Brain microvascular endothelial cell (primary cell): ENCODE data around the gene UBE2L6.

Source experiments
- DNase-seq: peaks from one replicate; pipeline ENCODE4 v3.0.0-alpha.2; 2020
- H3K27ac ChIP-seq: fragments of 250-450 bp; sonication (Bioruptor Pico); 2 replicates; pipeline ENCODE4 v1.5.1; 2020; ENCODE audit warnings: mild to moderate bottlenecking, moderate library complexity
- H3K27me3 ChIP-seq: fragments of 250-450 bp; sonication (Bioruptor Pico); replicated peaks from 2 replicates; pipeline ENCODE4 v1.5.1; 2020; ENCODE audit warnings: mild to moderate bottlenecking
- H3K36me3 ChIP-seq: fragments of 250-450 bp; sonication (Bioruptor Pico); replicated peaks from 2 replicates; pipeline ENCODE4 v1.5.1; 2020; ENCODE audit warnings: mild to moderate bottlenecking
- H3K4me3 ChIP-seq: 2 replicates; pipeline ENCODE4 v1.5.1; 2011; ENCODE audit warnings: low read depth, mild to moderate bottlenecking, control low read depth, low read length, moderate library complexity
- in situ Hi-C: cut with HindIII; loops from 2 replicates; pipeline ENCODE4 v1.10.0; 2017; ENCODE audit warnings: low sequenced_read_pairs, low pct_ligation_motif_present
- TF ChIP-seq, protein P1 (sequence below): IDR thresholded peaks from 2 replicates; pipeline ENCODE4 v1.5.1; 2011; ENCODE audit warnings: low read depth, mild to moderate bottlenecking, moderate library complexity, low read length, control low read depth, inconsistent platforms; ENCODE audit errors: missing control alignments

Gene UBE2L6

DNA sequence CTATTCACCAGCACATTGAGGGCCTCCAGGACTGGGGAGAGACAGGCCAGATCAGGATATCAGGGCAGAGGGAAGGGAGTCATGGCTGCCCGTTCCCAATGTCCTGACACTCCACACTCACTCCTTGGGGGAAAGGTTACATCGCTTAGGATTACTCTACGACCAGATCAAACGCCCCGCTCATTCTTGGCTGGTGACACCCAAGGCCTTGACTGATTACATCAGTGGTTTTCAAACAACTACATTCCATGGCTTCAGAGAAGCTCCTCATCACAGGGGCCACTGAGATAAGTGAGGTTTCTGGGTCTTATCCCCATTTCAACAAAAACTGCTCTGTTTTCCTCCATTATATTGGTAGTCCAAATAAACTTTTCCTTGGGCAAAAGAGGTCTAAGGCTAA lies 15.0 kb downstream of the UBE2L6 start:
- Histone ChIP-seq H3K27me3 (no peaks in the 10 kb centered on the region), H3K27ac (no peak overlapping the region), H3K36me3 (no peaks in the 10 kb centered on the region), H3K4me3 (no peak overlapping the region)
- TF ChIP-seq, protein P1, sequence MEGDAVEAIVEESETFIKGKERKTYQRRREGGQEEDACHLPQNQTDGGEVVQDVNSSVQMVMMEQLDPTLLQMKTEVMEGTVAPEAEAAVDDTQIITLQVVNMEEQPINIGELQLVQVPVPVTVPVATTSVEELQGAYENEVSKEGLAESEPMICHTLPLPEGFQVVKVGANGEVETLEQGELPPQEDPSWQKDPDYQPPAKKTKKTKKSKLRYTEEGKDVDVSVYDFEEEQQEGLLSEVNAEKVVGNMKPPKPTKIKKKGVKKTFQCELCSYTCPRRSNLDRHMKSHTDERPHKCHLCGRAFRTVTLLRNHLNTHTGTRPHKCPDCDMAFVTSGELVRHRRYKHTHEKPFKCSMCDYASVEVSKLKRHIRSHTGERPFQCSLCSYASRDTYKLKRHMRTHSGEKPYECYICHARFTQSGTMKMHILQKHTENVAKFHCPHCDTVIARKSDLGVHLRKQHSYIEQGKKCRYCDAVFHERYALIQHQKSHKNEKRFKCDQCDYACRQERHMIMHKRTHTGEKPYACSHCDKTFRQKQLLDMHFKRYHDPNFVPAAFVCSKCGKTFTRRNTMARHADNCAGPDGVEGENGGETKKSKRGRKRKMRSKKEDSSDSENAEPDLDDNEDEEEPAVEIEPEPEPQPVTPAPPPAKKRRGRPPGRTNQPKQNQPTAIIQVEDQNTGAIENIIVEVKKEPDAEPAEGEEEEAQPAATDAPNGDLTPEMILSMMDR = no peak
- in situ Hi-C loops = no loop called here
- no peak for DNase-seq

DNA sequence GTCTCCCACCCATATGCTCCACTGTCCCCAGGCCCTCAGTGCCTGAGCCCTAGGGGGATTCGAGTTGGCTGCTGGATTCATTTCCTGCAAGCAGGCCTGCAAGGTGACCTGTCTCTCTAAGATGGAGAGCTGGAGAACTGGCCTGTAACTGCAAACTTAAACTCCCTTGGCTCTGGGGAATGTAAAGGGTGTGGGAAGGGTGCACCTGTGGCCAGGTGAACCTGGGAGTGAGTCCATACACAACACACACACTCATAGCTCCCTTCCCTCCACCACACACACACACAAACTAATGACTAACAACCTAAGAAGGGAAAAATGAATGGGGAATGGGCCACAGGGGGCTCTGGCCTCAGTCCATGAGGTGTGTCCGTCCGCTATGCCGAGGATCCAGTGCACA lies 15.5 kb downstream of the UBE2L6 start:
- Histone ChIP-seq H3K27me3 (no peaks in the 10 kb centered on the region), H3K27ac (no peak overlapping the region), H3K36me3 (no peaks in the 10 kb centered on the region), H3K4me3 (no peak overlapping the region)
- DNase-seq = no peak
- TF ChIP-seq, protein P1 = no peak
- in situ Hi-C loops = no loop called here

DNA sequence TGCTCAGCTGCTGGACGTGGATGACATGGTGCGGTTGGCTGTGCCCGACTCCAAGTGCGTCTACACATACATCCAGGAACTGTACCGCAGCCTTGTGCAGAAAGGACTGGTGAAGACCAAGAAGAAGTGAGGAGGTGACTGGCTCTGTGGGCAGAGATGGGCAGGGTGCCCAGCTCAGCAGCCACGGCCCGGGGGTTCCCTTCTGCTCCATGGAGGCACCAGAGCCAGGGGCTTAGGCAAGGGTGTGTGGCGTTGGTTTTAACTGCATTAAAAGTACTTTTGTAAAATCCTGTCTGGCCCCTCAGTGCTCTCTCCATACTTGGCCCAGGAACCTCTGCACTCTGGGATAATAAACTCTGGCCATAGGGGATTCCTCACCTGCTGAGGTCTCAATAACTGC lies 17.5 kb downstream of the UBE2L6 start:
- H3K27ac ChIP-seq = no peak overlapping the region
- DNase-seq = no peak
- H3K36me3 ChIP-seq = no peaks in the 10 kb centered on the region
- H3K4me3 ChIP-seq = no peak overlapping the region
- H3K27me3 ChIP-seq = no peaks in the 10 kb centered on the region
- TF ChIP-seq, protein P1 = no peak
- in situ Hi-C loops = no loop called here

DNA sequence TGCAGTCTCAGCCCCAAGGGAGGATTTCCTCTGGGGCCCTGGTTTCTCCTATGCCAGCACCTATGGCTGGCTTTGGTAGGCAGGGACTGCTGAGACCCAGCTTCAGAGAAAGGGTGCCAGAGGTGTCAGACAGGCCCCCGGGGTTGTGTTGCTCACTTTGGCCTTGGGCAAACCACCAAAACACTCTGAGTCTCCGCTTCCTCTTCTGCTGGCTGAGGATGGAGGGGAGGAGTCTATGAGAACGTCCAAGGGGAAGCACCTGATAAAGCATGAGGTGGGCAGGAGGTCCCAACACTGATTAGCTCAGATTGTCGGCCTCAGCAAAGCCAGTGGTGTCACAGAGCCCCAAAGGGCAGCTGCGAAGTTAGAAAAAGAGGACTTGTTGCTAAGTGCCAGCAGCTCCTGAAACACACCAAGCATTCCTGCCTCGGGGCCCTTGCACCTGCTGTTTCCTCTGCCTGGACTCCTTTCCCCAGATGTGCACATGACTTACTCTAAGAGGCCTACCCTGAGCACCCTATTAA lies 19.6 kb downstream of the UBE2L6 start:
- TF ChIP-seq, protein P1 = no peak

DNA sequence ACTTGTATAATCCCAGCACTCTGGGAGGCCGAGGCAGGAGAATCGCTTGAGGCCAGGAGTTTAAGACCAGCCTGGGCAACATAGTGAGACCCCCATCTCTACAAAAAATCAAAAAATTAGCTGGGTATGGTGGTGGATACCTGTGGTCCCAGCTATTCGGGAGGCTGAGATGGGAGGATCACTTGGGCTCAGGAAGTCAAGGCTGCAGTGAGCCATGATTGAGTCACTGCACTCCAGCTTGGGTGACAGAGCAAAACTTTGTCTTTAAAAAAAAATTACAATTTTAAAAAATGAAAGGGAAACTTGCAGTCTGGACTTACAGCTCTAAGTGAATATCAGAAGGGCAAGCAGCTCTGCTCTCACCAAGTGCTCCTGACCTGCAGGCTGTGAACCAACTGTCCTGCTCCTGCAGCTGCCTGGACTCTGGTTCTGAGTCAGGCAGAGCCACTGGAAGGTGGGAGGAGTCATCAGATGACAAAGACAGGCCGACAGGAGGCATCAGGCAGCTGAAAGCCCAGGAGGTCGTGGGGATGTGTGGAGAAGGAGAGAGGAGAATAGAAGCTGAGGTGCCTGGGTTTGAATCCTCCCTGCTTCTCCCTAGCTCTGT lies 20.5 kb downstream of the UBE2L6 start:
- TF ChIP-seq, protein P1 = peak; percentile 39
- Histone ChIP-seq H3K36me3 (no peaks in the 10 kb centered on the region), H3K27me3 (no peaks in the 10 kb centered on the region), H3K27ac (no peak overlapping the region), H3K4me3 (no peak overlapping the region)
- in situ Hi-C loops = no loop called here
- peak; percentile 46 for DNase-seq

More for the DNA sequence above, 19.6 kb downstream of the UBE2L6 start:
- Histone ChIP-seq H3K36me3 (no peaks in the 10 kb centered on the region), H3K27ac (no peak overlapping the region), H3K27me3 (no peaks in the 10 kb centered on the region), H3K4me3 (no peak overlapping the region)
- DNase-seq = no peak
- in situ Hi-C loops = no loop called here

DNA sequence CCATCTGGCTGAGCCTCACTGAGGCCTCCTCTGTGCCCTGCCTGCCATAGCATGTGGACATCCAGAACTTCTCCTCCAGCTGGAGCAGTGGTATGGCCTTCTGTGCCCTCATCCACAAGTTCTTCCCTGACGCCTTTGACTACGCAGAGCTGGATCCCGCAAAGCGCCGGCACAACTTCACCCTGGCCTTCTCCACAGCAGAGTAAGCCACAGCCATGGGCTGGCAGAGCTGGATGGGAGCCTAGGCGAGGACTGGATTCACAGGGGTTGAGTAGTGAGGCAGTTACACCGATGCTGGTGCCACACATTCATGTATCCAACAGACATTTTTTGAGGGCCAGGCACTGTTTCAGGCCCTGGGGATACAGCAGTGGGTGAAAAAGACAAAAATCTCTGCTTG lies 21.0 kb downstream of the UBE2L6 start:
- Histone ChIP-seq H3K4me3 (no peak overlapping the region), H3K27me3 (no peaks in the 10 kb centered on the region), H3K27ac (no peak overlapping the region), H3K36me3 (no peaks in the 10 kb centered on the region)
- in situ Hi-C loops = no loop called here
- no peak for DNase-seq
- TF ChIP-seq, protein P1 = no peak
